PC-9 (cell line): ENCODE measurements around the gene ALDH4A1.
"Not testable (repeated sequence)": the region's sequence is repeated elsewhere in the genome, so short reads cannot be mapped to it uniquely, and the experiment has no call there.

Experiments
- CTCF ChIP-seq: fragments of 200-600 bp; sonication (generic); conservative IDR thresholded peaks from 2 replicates; pipeline ENCODE4 v1.6.1; 2017; ENCODE audit warnings: mixed run types, antibody characterized with exemption, mild to moderate bottlenecking, moderate library complexity
- EZH2 ChIP-seq: fragments of 200-600 bp; sonication (generic); IDR thresholded peaks from 2 replicates; pipeline ENCODE4 v1.8.0; 2017; ENCODE audit warnings: antibody characterized with exemption, low read depth

DNA sequence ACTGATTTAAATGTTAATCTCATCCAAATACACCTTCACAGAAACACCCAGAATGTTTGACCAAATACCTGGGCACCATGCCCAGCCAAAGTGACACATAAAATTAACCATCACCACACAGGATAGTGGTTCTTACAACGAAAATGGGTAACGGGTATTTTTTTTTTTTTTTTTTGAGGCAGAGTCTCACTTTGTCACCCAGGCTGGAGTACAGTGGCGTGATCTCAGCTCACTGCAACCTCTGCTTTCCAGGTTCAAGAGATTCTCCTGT is 31.8 kb downstream of the ALDH4A1 start:
- not testable (repeated sequence) for TF ChIP-seq CTCF, EZH2
